ENCODE results near the gene HDHD3. TPM values are rescaled to one million over a fixed set of nuclear protein-coding genes. Genes with fewer than 3 reads are reported as not detected.

Gene HDHD3
- total and polyA plus RNA-seq, 12 donors: 89.1 to 343 (median 194) TPM

- 65 to 85% (median 67%) methylated on average over 6 to 8 of the region's 8 CpGs for WGBS, 4 donors
- peaks cover 0 to 25% of the 10 kb centered on the region in 2 donors for H3K36me3 ChIP-seq (replicated peaks in 1 of 2)
- TF ChIP-seq CTCF (IDR thresholded peaks at IDR 0.05): no peak
- peak in 1 of 2 donors; percentile 23 for TF ChIP-seq POLR2A (IDR thresholded peaks at IDR 0.05)
- H3K4me3 ChIP-seq: no peak overlapping the region
- no peaks in the 10 kb centered on the region for H3K27me3 ChIP-seq
- no peaks in the 10 kb centered on the region for H3K9me3 ChIP-seq (replicated peaks in 1 of 3)
- intact Hi-C loops (cut with DNase I): no loop called here
- H3K27ac ChIP-seq: peak overlapping the region in 2 of 5 donors; percentile 6 to 19
- peaks cover 22 to 23% of the 10 kb centered on the region in 2 donors for H3K4me1 ChIP-seq (replicated peaks in 1 of 2)
- no peak for DNase-seq
Measured at GRCh38 chr9:113370806-113371325, 5.9 kb downstream of the HDHD3 start.

- DNase-seq: peak in 1 of 7 donors; percentile 36
- Histone ChIP-seq H3K4me1 (replicated peaks in 1 of 2) (peaks cover 23 to 26% of the 10 kb centered on the region in 2 donors), H3K36me3 (replicated peaks in 1 of 2) (peaks cover 0 to 21% of the 10 kb centered on the region in 2 donors), H3K9me3 (replicated peaks in 1 of 3) (no peaks in the 10 kb centered on the region), H3K27me3 (no peaks in the 10 kb centered on the region), H3K4me3 (no peak overlapping the region), H3K27ac (no peak overlapping the region)
- intact Hi-C loops (cut with DNase I): no loop called here
- WGBS, 4 donors: 72 to 84% (median 83%) methylated on average over 5 to 11 of the region's 11 CpGs
- no peak for TF ChIP-seq POLR2A (IDR thresholded peaks at IDR 0.05)
- TF ChIP-seq CTCF (IDR thresholded peaks at IDR 0.05): no peak
Measured at GRCh38 chr9:113369855-113370140, 7.0 kb downstream of the HDHD3 start.

- no peak overlapping the region for H3K4me3 ChIP-seq
- intact Hi-C loops (cut with DNase I): no loop called here
Measured at GRCh38 chr9:113368982-113369854, 7.6 kb downstream of the HDHD3 start.

More at GRCh38 chr9:113368982-113369854, 7.6 kb downstream of the HDHD3 start:
- H3K4me1 ChIP-seq (replicated peaks in 1 of 2): peaks cover 17 to 23% of the 10 kb centered on the region in 2 donors
- 51 to 65% (median 60%) methylated on average over 10 to 13 of the region's 13 CpGs for WGBS, 4 donors
- peaks cover 0 to 15% of the 10 kb centered on the region in 2 donors for H3K36me3 ChIP-seq (replicated peaks in 1 of 2)
- H3K27ac ChIP-seq: no peak overlapping the region
- TF ChIP-seq CTCF (IDR thresholded peaks at IDR 0.05): no peak
- no peak for TF ChIP-seq POLR2A (IDR thresholded peaks at IDR 0.05)
- H3K27me3 ChIP-seq: no peaks in the 10 kb centered on the region
- H3K9me3 ChIP-seq (replicated peaks in 1 of 3): no peaks in the 10 kb centered on the region
- peak in 6 of 7 donors; percentile 44 to 74 (median 70) for DNase-seq

Measured in adrenal gland (tissue), 12 donors.